Neural cell (in vitro differentiated cells): ENCODE measurements around the gene RGL1. TPM values are rescaled to one million over a fixed set of nuclear protein-coding genes. Genes with fewer than 3 reads are reported as not detected.

ENCODE experiments used
- H2AFZ ChIP-seq: fragments of 200-600, 300-800 bp; sonication (generic), shearing (Covaris generic); 2 replicates; pipeline ENCODE4 v1.6.0; 2014; ENCODE audit warnings: low read depth, mild to moderate bottlenecking, antibody characterized with exemption, low read length, moderate library complexity
- H3F3A ChIP-seq: fragments of 200-600 bp; shearing (Covaris generic); 2 replicates; pipeline ENCODE4 v1.6.1; 2016; ENCODE audit warnings: mild to moderate bottlenecking, moderate library complexity, mixed read lengths, antibody characterized with exemption, low read length; ENCODE audit not compliant: insufficient read depth, poor library complexity, severe bottlenecking
- H3K27ac ChIP-seq: fragments of 200-600, 300-800 bp; sonication (generic), shearing (Covaris generic); 2 replicates; pipeline ENCODE4 v1.5.1; 2014; ENCODE audit warnings: mild to moderate bottlenecking, low read length, moderate library complexity
- H3K27me3 ChIP-seq: fragments of 300-800, 200-600 bp; sonication (generic), shearing (Covaris generic); 2 replicates; pipeline ENCODE4 v1.6.0; 2014; ENCODE audit warnings: mild to moderate bottlenecking, low read depth, low read length, moderate library complexity; ENCODE audit not compliant: insufficient read depth
- H3K36me3 ChIP-seq: fragments of 300-800, 200-600 bp; sonication (generic), shearing (Covaris generic); 2 replicates; pipeline ENCODE4 v1.5.1; 2014; ENCODE audit warnings: mild to moderate bottlenecking, antibody characterized with exemption, low read length, moderate library complexity; ENCODE audit not compliant: insufficient read depth
- H3K4me2 ChIP-seq: fragments of 300-800, 200-600 bp; sonication (generic), shearing (Covaris generic); 2 replicates; pipeline ENCODE4 v1.6.0; 2014; ENCODE audit warnings: mild to moderate bottlenecking, low read length
- H3K4me3 ChIP-seq: fragments of 300-800, 200-600 bp; sonication (generic), shearing (Covaris generic); 2 replicates; pipeline ENCODE4 v1.5.1; 2014; ENCODE audit warnings: mild to moderate bottlenecking, low read length, moderate library complexity
- H3K79me2 ChIP-seq: fragments of 200-600 bp; shearing (Covaris generic); replicated peaks from 2 replicates; pipeline ENCODE4 v1.6.0; 2014; ENCODE audit warnings: mild to moderate bottlenecking, low read length, moderate library complexity; ENCODE audit not compliant: insufficient read depth
- H3K9ac ChIP-seq: fragments of 300-800, 200-600 bp; sonication (generic), shearing (Covaris generic); 2 replicates; pipeline ENCODE4 v1.6.1; 2016; ENCODE audit warnings: mild to moderate bottlenecking, low read length, mixed read lengths
- H3K9me2 ChIP-seq: fragments of 200-600 bp; shearing (Covaris generic); 2 replicates; pipeline ENCODE4 v1.6.1; 2016; ENCODE audit warnings: mild to moderate bottlenecking, low read length, mixed read lengths; ENCODE audit not compliant: insufficient read depth
- H3K9me3 ChIP-seq: fragments of 200-600, 300-800 bp; sonication (generic), shearing (Covaris generic); 2 replicates; pipeline ENCODE4 v1.6.1; 2016; ENCODE audit warnings: mild to moderate bottlenecking, mixed run types, low read length, moderate library complexity, mixed read lengths
- H4K20me1 ChIP-seq: fragments of 200-600 bp; shearing (Covaris generic); 2 replicates; pipeline ENCODE4 v1.6.1; 2016; ENCODE audit warnings: mild to moderate bottlenecking, mixed run types; ENCODE audit not compliant: insufficient read depth
- EP300 ChIP-seq: fragments of 450-650 bp; conservative IDR thresholded peaks from 2 replicates; pipeline ENCODE4 v1.6.1; 2014; ENCODE audit warnings: antibody characterized with exemption, mild to moderate bottlenecking, moderate library complexity; ENCODE audit not compliant: poor library complexity, severe bottlenecking
- EZH2 ChIP-seq: fragments of 200-600, 300-800 bp; shearing (Covaris generic), sonication (generic); IDR thresholded peaks from 2 replicates; pipeline ENCODE4 v1.6.1; 2014; ENCODE audit warnings: antibody characterized with exemption, low read length, borderline replicate concordance, mild to moderate bottlenecking; ENCODE audit not compliant: insufficient read depth, poor library complexity, severe bottlenecking
- MXI1 ChIP-seq: fragments of 450-650 bp; conservative IDR thresholded peaks from 2 replicates; pipeline ENCODE4 v1.6.1; 2014; ENCODE audit warnings: antibody characterized with exemption, mild to moderate bottlenecking; ENCODE audit not compliant: poor library complexity, severe bottlenecking
- POLR2AphosphoS5 ChIP-seq: IDR thresholded peaks from 2 replicates; pipeline ENCODE4 v1.6.1; 2012
- RAD21 ChIP-seq: fragments of 450-650 bp; conservative IDR thresholded peaks from 2 replicates; pipeline ENCODE4 v1.6.1; 2014; ENCODE audit warnings: antibody characterized with exemption, mild to moderate bottlenecking, moderate library complexity
- SMC3 ChIP-seq: fragments of 450-650 bp; conservative IDR thresholded peaks from 2 replicates; pipeline ENCODE4 v1.6.1; 2014; ENCODE audit warnings: antibody characterized with exemption, mild to moderate bottlenecking, moderate library complexity; ENCODE audit not compliant: poor library complexity
- TAF1 ChIP-seq: IDR thresholded peaks from 2 replicates; pipeline ENCODE4 v1.6.1; 2012; ENCODE audit warnings: low read depth
- polyA plus RNA-seq: library from polyadenylated mRNA; depleted of rRNA; stranded (reverse); fragments of >200 nt; gene quantifications from 2 replicates; pipeline ENCODE4 v1.2.3, GENCODE V29; 2014
- TF ChIP-seq, protein P1 (sequence below): IDR thresholded peaks from 2 replicates; pipeline ENCODE4 v1.6.1; 2012; ENCODE audit warnings: borderline replicate concordance
- TF ChIP-seq, protein P2 (sequence below): fragments of 450-650 bp; IDR thresholded peaks from 2 replicates; pipeline ENCODE4 v1.5.1; 2014; ENCODE audit warnings: antibody characterized with exemption, mild to moderate bottlenecking, moderate library complexity; ENCODE audit not compliant: poor library complexity, severe bottlenecking

The RGL1 gene
- polyA plus RNA-seq, 1 donor from 2014 or later = 14.7 TPM

DNA sequence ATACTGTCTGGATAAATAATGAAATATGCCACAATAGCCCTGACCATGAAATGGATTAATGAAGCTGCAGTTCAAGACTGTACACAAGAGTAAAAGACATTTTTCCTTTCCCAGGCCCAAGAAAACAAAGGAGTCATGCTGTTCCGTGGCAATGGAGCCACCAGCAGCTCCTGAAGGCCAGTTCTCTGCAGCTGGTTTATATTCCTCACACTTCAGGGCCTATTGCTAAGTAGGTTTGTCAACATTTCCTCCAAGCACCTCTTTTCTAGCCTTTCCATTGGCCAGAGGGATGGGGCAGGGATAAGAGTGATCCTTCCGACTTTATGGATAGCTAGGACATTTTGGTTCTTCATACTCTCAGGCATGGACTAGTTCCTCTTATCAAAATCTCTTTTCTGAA lies 24.2 kb upstream of the RGL1 start:
- Histone ChIP-seq H4K20me1 (no peaks in the 10 kb centered on the region), H3K4me2 (no peak overlapping the region), H3K27me3 (no peaks in the 10 kb centered on the region), H2AFZ (no peak overlapping the region), H3K79me2 (no peaks in the 10 kb centered on the region), H3K27ac (no peak overlapping the region), H3K9me3 (no peaks in the 10 kb centered on the region), H3K36me3 (no peaks in the 10 kb centered on the region), H3F3A (no peaks in the 10 kb centered on the region), H3K4me3 (no peak overlapping the region), H3K9me2 (no peaks in the 10 kb centered on the region), H3K9ac (no peak overlapping the region)
- TF ChIP-seq, protein P1, sequence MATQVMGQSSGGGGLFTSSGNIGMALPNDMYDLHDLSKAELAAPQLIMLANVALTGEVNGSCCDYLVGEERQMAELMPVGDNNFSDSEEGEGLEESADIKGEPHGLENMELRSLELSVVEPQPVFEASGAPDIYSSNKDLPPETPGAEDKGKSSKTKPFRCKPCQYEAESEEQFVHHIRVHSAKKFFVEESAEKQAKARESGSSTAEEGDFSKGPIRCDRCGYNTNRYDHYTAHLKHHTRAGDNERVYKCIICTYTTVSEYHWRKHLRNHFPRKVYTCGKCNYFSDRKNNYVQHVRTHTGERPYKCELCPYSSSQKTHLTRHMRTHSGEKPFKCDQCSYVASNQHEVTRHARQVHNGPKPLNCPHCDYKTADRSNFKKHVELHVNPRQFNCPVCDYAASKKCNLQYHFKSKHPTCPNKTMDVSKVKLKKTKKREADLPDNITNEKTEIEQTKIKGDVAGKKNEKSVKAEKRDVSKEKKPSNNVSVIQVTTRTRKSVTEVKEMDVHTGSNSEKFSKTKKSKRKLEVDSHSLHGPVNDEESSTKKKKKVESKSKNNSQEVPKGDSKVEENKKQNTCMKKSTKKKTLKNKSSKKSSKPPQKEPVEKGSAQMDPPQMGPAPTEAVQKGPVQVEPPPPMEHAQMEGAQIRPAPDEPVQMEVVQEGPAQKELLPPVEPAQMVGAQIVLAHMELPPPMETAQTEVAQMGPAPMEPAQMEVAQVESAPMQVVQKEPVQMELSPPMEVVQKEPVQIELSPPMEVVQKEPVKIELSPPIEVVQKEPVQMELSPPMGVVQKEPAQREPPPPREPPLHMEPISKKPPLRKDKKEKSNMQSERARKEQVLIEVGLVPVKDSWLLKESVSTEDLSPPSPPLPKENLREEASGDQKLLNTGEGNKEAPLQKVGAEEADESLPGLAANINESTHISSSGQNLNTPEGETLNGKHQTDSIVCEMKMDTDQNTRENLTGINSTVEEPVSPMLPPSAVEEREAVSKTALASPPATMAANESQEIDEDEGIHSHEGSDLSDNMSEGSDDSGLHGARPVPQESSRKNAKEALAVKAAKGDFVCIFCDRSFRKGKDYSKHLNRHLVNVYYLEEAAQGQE = no peak
- TF ChIP-seq MXI1 (no peak), EZH2 (no peak), POLR2AphosphoS5 (no peak), TAF1 (no peak), EP300 (no peak), SMC3 (no peak), RAD21 (no peak)
- TF ChIP-seq, protein P2, sequence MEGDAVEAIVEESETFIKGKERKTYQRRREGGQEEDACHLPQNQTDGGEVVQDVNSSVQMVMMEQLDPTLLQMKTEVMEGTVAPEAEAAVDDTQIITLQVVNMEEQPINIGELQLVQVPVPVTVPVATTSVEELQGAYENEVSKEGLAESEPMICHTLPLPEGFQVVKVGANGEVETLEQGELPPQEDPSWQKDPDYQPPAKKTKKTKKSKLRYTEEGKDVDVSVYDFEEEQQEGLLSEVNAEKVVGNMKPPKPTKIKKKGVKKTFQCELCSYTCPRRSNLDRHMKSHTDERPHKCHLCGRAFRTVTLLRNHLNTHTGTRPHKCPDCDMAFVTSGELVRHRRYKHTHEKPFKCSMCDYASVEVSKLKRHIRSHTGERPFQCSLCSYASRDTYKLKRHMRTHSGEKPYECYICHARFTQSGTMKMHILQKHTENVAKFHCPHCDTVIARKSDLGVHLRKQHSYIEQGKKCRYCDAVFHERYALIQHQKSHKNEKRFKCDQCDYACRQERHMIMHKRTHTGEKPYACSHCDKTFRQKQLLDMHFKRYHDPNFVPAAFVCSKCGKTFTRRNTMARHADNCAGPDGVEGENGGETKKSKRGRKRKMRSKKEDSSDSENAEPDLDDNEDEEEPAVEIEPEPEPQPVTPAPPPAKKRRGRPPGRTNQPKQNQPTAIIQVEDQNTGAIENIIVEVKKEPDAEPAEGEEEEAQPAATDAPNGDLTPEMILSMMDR = no peak

DNA sequence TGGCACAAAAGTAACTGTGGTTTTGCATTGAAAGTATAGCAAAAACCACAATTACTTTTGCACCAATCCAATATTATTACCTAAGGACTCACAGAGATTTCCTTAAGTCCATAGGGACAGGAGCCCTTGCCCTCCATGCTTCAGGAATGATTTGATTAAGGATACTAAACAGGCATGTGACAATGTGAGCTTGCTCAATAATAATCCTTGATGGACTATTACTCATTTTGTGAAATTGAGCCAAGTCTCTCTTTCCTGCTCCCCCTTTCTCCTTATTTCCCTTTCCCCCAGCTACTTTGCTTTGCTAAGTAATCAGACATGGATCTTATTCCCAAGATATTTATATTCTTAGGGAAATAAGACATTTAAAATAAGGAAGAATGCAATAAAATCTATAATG lies 21.6 kb upstream of the RGL1 start:
- H3F3A ChIP-seq = no peaks in the 10 kb centered on the region
- no peaks in the 10 kb centered on the region for H3K9me3 ChIP-seq
- no peak overlapping the region for H3K4me2 ChIP-seq
- TF ChIP-seq TAF1 (no peak), SMC3 (no peak), EP300 (no peak), POLR2AphosphoS5 (no peak), EZH2 (no peak), MXI1 (no peak), RAD21 (no peak)
- TF ChIP-seq, protein P1 = no peak
- TF ChIP-seq, protein P2 = no peak
- H3K9ac ChIP-seq = no peak overlapping the region
- H3K9me2 ChIP-seq = no peaks in the 10 kb centered on the region
- no peaks in the 10 kb centered on the region for H3K79me2 ChIP-seq
- H3K36me3 ChIP-seq = no peaks in the 10 kb centered on the region
- H3K27ac ChIP-seq = no peak overlapping the region
- no peaks in the 10 kb centered on the region for H4K20me1 ChIP-seq
- no peak overlapping the region for H3K4me3 ChIP-seq
- H2AFZ ChIP-seq = no peak overlapping the region
- H3K27me3 ChIP-seq = no peaks in the 10 kb centered on the region
